HG03095 (cell line): ENCODE data around the gene OR10A7.
"Not testable (repeated sequence)": the region's sequence is repeated elsewhere in the genome, so short reads cannot be mapped to it uniquely, and the experiment has no call there.

Experiments
- ATAC-seq: cut with Tn5 transposase; IDR thresholded peaks from one replicate; pipeline ENCODE4 v1.9.1; 2021; ENCODE audit warnings: moderate library complexity; ENCODE audit not compliant: unreplicated experiment

Gene OR10A7, protein sequence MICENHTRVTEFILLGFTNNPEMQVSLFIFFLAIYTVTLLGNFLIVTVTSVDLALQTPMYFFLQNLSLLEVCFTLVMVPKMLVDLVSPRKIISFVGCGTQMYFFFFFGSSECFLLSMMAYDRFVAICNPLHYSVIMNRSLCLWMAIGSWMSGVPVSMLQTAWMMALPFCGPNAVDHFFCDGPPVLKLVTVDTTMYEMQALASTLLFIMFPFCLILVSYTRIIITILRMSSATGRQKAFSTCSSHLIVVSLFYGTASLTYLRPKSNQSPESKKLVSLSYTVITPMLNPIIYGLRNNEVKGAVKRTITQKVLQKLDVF

DNA sequence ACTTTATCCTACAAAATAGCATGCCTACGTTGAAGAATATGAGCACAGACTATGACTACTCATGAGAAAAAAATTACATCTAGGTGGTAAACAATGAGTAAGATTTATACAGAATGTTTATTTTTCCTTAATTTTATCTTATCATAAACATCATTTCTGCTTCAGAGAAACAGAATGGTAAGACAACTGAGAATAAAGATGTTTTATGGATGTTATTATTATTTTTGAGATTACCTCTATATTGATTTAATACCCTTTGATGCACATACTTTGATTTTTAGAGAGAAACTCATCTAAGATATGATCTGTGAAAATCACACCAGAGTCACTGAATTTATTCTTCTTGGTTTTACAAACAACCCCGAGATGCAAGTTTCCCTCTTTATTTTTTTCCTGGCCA, at the start of gene OR10A7:
OR10A7 (plus strand) TSS at position 301 of the 400 bp plus-strand sequence; CDS start at position 301, 0 bp downstream.
- ATAC-seq = no peak

DNA sequence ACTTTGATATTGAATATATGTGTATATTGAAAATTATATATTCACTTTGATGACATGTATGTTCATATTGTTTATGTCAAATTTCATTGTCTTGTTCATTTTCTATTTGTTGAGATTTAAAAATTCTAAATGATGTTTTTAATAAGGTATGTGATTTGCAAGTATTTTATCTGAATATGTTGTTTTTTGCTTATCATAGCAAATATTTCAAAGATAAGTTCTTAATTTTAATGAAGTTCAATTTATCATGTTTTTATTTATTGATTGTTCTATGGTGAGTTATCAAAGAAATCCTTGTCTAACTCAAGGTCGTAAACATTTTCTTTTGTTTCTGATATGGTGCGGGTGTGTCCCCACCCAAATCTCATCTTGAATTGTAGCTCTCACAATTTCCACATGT, 49.4 kb upstream of the OR10A7 start:
- ATAC-seq = no peak

DNA sequence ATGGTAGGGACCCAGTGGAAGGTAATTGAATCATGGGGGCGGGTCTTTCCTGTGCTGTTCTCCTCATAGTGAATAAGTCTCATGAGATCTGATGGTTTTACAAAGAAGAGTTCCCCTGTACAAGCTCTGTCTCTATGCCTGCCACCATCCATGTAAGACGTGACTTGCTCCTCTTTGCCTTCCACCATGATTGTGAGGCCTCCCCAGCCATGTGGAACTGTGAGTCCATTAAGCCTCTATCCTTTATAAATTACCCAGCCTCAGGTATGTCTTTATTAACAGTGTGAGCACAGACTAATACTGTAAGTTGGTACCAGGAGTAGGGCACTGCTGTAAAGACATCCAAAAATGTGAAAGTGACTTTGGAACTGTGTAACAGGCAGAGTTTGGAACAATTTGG, 49.0 kb upstream of the OR10A7 start:
- not testable (repeated sequence) for ATAC-seq

DNA sequence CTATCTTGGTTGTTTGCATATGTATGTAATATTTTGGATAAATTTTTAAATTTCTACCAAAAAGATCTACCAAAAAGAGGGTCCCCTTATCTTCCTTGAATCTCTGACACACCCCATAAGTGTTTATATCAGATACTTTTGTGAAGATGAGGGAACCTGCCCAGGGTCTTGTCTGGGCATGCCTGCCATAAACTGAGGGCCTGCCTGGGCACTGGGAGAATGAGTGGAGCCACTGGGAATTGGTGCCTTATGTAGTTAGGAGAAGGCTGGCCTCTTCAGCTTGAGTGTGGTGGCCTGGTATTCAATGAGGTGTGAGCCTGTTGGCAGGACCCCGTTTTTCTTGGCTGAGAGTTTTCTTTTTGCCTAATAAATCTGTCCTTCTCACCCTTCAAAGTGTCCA, 48.1 kb upstream of the OR10A7 start:
- ATAC-seq = no peak

DNA sequence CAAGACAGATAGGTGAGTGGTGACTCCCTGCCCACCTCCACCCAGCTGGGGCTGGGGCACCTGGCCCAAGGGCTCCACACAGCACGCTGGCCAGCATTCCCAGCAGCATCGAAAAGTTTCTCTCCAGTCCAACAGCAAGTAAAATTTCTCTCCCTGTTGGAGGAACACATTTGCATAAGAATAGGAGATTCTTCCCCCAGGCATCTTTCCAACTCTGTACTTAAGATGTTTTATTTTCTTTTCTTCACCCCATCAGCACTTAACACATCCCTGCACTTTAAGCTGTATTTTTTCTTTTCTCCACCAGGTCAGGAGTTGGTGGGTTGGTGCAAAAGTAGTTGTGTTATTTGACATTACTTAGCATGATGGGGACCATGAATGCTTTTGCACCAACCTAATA, 47.4 kb upstream of the OR10A7 start:
- no peak for ATAC-seq

DNA sequence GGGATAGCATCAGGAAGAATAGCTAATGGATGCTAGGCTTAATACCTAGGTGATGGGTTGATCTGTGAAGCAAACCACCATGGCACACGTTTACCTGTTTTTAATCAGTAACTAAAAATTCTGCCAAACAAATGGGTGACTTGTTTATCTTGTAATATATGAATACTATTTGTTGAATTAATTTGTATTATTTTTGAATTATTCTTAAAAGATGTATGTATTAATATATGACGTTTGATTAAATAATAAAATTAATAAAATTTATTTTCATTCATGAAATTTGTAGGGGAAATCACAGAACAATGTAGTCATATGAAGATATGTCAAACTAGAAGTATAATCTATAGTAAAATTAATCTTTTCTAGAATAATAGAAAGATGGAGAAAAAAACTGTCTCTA, 32.3 kb upstream of the OR10A7 start:
- ATAC-seq = no peak

DNA sequence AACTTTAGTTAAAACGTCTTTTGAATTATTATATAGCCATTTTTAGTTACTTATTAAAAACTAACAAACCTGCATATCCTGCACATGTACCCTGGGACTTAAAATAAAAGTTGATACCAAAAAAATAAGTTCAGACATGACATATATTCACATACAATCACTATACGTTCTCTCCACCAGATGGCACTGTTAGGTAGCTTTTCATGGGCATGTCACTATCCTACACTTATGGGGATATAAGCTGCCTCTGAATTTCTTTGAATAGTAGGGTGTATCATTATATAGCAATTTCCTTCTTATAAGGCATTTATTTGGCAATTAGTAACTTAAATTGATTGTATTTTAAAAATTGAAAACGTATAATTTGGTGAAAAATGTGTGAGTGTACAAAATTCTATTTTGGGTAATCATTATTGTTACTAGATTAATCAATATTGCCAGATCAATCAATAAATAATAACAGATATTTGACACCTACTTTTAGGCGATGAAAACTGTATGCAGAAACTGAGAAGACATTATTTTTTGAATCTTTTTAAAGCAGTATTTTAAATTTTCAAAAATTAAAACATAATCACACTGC, 31.8 kb upstream of the OR10A7 start:
- ATAC-seq = no peak

DNA sequence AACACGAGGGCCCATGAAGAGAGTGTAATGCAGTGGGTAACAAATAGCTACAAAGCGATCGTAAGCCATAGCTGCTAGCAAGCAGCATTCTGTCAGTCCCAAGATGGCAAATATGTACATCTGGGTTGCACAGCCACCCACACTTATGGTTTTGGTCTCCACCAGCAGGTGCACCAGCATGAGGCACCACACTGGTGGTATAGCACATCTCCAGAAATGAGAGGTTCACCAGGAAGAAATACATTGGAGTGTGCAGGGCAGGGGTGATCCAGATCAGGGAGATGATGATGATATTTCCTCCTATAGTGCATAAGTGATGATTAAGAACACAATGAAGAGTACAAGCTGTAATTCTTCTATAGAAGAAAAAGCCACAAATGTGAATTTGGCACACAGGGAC, 26.4 kb upstream of the OR10A7 start:
- no peak for ATAC-seq

DNA sequence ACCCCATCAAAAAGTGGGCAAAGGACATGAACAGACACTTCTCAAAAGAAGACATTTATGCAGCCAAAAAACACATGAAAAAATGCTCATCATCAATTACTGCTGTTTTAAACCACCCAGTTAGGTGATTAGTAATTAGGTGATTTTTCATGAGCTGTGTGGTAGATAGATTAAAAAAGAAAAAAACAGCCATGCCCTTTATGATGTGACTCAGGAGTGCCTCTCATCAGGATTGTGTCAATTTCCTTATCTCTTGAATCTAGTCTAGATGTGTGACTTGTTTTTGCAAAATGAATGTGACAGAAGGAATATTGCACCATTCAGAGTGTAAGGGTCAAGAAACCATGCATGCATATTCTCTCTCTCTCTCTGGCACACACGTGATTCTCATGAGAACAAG, 5.7 kb downstream of the OR10A7 start:
- no peak for ATAC-seq

DNA sequence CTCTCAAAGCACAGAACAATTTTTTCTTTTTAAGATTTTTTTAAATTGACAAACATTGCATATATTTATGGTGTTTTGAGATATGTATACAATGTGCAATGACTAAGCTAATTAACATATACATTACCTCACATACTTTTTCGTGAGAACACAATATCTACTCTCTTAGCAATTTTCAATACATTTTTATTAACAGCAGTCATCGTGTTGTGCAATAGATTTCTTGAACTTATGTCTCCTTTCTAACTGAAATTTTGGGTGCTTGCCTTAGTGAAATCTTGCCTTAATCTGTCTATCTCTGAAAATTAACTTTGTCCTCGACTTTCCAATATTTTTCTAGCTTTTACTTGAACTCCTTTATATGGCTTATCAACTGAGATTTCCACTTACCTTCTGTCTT, 6.8 kb downstream of the OR10A7 start:
- no peak for ATAC-seq

DNA sequence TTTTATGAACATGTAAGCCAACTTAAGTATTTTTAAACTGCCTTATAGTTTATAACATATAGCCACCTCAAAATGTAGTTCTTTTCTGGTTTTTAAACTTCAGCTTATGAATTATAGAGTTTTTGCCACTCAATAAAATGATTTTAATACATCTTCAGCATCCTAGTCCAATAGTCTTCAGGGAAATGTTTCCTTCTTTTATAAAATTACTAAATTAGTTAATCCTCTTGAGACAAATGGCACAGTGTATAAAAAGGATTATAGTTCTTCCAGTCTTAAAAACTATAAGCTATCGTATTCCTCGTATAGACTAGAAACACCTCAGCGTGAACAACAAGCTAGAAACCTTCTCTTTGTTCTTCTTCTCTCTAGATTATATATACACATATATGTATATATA, 23.5 kb downstream of the OR10A7 start, which contains the start of gene OR6C74:
OR6C74 (plus strand) TSS at position 301 of the 400 bp plus-strand sequence. CDS start 2,679 bp downstream, outside the sequence.
- ATAC-seq = no peak

DNA sequence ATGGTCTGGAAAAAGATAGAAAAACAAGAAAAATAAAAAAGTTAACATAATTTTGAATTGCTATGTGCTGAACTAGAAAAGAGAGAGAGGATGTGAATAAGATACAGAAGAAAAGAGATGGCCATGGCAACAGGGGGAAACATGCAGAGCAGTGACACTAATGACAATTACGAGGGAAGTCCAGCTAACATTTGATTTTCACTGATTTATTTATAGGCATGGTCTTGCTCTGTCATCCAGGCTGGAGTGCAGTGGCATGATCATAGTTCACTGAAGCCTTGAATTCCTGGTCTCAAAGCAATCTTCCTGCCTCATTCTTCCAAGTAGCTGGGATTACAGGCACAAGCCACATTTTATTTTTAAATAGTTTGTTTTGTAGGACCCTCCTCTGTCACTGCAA, 25.3 kb downstream of the OR10A7 start:
- ATAC-seq = no peak

DNA sequence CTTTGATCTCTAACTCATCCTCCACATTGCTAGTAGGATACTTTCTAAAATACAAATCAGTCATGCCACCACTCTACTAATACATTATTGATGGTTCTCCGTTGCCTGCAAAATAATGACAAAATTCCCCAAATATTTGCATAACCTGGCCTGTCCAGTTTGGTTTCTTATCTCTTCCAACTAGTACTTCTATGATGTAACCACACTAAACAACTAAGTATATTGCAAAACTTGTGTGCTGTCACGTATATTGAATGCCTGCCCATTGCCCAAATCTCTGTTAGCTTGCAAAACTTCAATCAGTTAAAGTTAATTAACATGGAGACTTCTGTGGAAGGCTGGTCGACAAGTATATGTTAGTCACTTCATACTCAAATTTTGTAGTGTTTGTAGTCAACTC, 30.1 kb downstream of the OR10A7 start:
- no peak for ATAC-seq

DNA sequence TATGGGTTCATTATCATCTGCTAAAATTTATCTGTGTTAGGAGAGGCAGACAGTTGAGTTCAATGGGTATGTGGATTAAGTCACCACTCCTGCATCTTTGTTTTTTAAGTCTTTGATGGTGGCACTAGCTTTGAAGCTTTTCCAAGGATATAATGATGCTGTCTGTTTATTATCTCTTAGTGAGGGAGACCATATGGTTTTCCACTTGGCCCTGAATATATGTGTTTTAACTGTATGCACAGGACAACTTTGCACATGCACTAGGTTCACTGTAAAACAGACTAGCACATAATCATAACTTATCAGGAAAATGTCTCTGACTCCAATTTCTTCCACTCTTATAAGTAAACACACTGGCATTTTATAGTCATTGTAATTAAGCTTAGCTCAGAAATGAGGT, 32.5 kb downstream of the OR10A7 start:
- ATAC-seq = no peak

DNA sequence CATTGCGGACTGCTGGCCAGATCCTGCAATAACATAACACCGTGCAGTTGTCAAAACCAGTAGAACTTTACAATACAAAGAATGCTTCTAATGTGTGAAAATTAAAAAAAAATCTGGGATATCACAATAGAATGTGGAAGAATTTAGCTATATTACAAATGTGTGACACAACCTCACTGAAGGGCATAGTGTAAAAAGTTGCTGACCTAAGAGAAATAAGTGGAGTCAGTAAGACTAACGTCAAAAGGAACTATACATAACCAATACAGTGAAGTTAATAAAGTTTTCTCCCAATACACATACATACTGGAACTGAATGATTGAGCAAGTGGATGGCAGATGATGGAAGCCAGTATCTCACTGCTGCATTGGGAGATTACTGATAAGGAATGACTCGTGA, 36.0 kb downstream of the OR10A7 start:
- ATAC-seq = no peak

DNA sequence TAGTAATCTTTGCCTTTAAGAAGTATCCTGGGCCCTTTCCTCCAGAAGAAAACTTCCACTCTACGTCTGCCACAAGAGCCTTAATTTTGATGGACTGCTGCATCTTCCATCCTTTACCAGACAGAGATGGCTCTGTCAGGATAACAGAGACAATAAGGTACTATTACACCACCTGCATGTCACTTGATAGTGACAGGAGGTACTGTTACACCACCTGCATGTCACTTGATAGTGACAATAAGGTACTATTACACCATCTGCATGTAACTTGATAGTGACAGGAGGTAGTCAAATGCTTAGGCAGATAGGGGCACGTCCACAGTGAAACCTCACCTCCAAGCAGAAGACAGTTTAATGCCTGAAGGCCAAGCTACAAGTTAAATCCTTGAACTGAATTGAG, 37.5 kb downstream of the OR10A7 start:
- no peak for ATAC-seq
